SJCRH30 (cell line): ENCODE data around the gene C19orf25. TPM values are rescaled to one million over a fixed set of nuclear protein-coding genes. Genes with fewer than 3 reads are reported as not detected.
A peak's percentile ranks its signal among the peaks of the same experiment; 100 is the strongest.

Experiments
- DNase-seq, 2 experiments: peaks; one replicate each; pipeline ENCODE4 v3.0.0-alpha.2; 2015 to 2020
- H3K27ac ChIP-seq: fragments of 250-450 bp; sonication (Bioruptor Pico); 2 replicates; pipeline ENCODE4 v1.5.1; 2020; ENCODE audit warnings: mild to moderate bottlenecking, moderate library complexity
- H3K27me3 ChIP-seq: fragments of 250-450 bp; sonication (Bioruptor Pico); 2 replicates; pipeline ENCODE4 v1.5.1; 2020; ENCODE audit warnings: mild to moderate bottlenecking, moderate library complexity
- H3K36me3 ChIP-seq: fragments of 250-450 bp; sonication (Bioruptor Pico); 2 replicates; pipeline ENCODE4 v1.5.1; 2020; ENCODE audit warnings: mild to moderate bottlenecking, moderate library complexity
- H3K4me1 ChIP-seq: fragments of 250-450 bp; sonication (Bioruptor Pico); 2 replicates; pipeline ENCODE4 v1.5.1; 2020; ENCODE audit warnings: mild to moderate bottlenecking, moderate library complexity
- H3K4me3 ChIP-seq: fragments of 250-450 bp; sonication (Bioruptor Pico); 2 replicates; pipeline ENCODE4 v1.5.1; 2020; ENCODE audit warnings: mild to moderate bottlenecking, moderate library complexity
- H3K9me3 ChIP-seq: fragments of 250-450 bp; sonication (Bioruptor Pico); replicated peaks from 2 replicates; pipeline ENCODE4 v1.5.1; 2020; ENCODE audit warnings: mild to moderate bottlenecking, moderate library complexity
- total RNA-seq: library from RNA; depleted of rRNA; stranded (reverse); fragments of >200 nt; shearing (Covaris generic); gene quantifications from 2 replicates; pipeline ENCODE4 v1.2.3, GENCODE V29; 2014

Gene C19orf25
- total RNA-seq, 1 experiment from 2014 or later = 26.6 TPM

GRCh38 chr19:1460033-1460995 is 18.7 kb downstream of the C19orf25 start:
- Histone ChIP-seq H3K9me3 (no peaks in the 10 kb centered on the region), H3K27me3 (no peaks in the 10 kb centered on the region), H3K36me3 (no peaks in the 10 kb centered on the region), H3K4me1 (no peaks in the 10 kb centered on the region), H3K27ac (no peak overlapping the region), H3K4me3 (no peak overlapping the region)
- no peak for DNase-seq

GRCh38 chr19:1459479-1459878 is 19.5 kb downstream of the C19orf25 start:
- no peak overlapping the region for H3K4me3 ChIP-seq
- H3K27me3 ChIP-seq = no peaks in the 10 kb centered on the region
- no peaks in the 10 kb centered on the region for H3K4me1 ChIP-seq
- H3K9me3 ChIP-seq = no peaks in the 10 kb centered on the region
- no peak for DNase-seq
- no peak overlapping the region for H3K27ac ChIP-seq
- H3K36me3 ChIP-seq = no peaks in the 10 kb centered on the region

- peaks cover 8% of the 10 kb centered on the region; the same call in 1 of the 2 replicates for H3K4me1 ChIP-seq
- no peak for DNase-seq
- H3K9me3 ChIP-seq = no peaks in the 10 kb centered on the region
- H3K4me3 ChIP-seq = no peak overlapping the region
- H3K27ac ChIP-seq = no peak overlapping the region
- H3K36me3 ChIP-seq = no peaks in the 10 kb centered on the region
- H3K27me3 ChIP-seq = no peaks in the 10 kb centered on the region
Observed at GRCh38 chr19:1457892-1458291, 21.1 kb downstream of the C19orf25 start.

GRCh38 chr19:1457031-1457739 is 21.8 kb downstream of the C19orf25 start:
- Histone ChIP-seq H3K27me3 (no peaks in the 10 kb centered on the region), H3K4me1 (peaks cover 15% of the 10 kb centered on the region; the same call in 1 of the 2 replicates)
- no peak for DNase-seq

GRCh38 chr19:1456121-1456900 is 22.7 kb downstream of the C19orf25 start:
- H3K9me3 ChIP-seq = no peaks in the 10 kb centered on the region
- no peaks in the 10 kb centered on the region for H3K36me3 ChIP-seq
- H3K27me3 ChIP-seq = peaks cover 7% of the 10 kb centered on the region; the same call in 1 of the 2 replicates
- no peak overlapping the region for H3K27ac ChIP-seq
- H3K4me1 ChIP-seq = peaks cover 17% of the 10 kb centered on the region; the same call in 1 of the 2 replicates
- DNase-seq = no peak
- H3K4me3 ChIP-seq = no peak overlapping the region

More at GRCh38 chr19:1457031-1457739, 21.8 kb downstream of the C19orf25 start:
- Histone ChIP-seq H3K36me3 (no peaks in the 10 kb centered on the region), H3K9me3 (no peaks in the 10 kb centered on the region), H3K27ac (no peak overlapping the region), H3K4me3 (no peak overlapping the region)

GRCh38 chr19:1455336-1456120 is 23.5 kb downstream of the C19orf25 start:
- Histone ChIP-seq H3K36me3 (no peaks in the 10 kb centered on the region), H3K9me3 (no peaks in the 10 kb centered on the region), H3K4me1 (peaks cover 17% of the 10 kb centered on the region; the same call in 1 of the 2 replicates), H3K27me3 (peaks cover 14% of the 10 kb centered on the region), H3K27ac (no peak overlapping the region), H3K4me3 (no peak overlapping the region)
- peak; percentile 73 to 78 for DNase-seq

GRCh38 chr19:1455002-1455335 is 24.0 kb downstream of the C19orf25 start:
- no peak for DNase-seq
- Histone ChIP-seq H3K4me3 (no peak overlapping the region), H3K9me3 (no peaks in the 10 kb centered on the region), H3K4me1 (peaks cover 17% of the 10 kb centered on the region; the same call in 1 of the 2 replicates), H3K27me3 (peaks cover 17% of the 10 kb centered on the region), H3K36me3 (no peaks in the 10 kb centered on the region), H3K27ac (no peak overlapping the region)

- Histone ChIP-seq H3K36me3 (no peaks in the 10 kb centered on the region), H3K4me3 (peak overlapping the region; percentile 42), H3K9me3 (no peaks in the 10 kb centered on the region), H3K4me1 (peaks cover 17% of the 10 kb centered on the region; the same call in 1 of the 2 replicates), H3K27me3 (peaks cover 17% of the 10 kb centered on the region), H3K27ac (no peak overlapping the region; the same call in 1 of the 2 replicates)
- peak; percentile 90 to 91 for DNase-seq
Observed at GRCh38 chr19:1453525-1454364, 25.3 kb downstream of the C19orf25 start.

- no peaks in the 10 kb centered on the region for H3K36me3 ChIP-seq
- H3K9me3 ChIP-seq = no peaks in the 10 kb centered on the region
- peaks cover 17% of the 10 kb centered on the region for H3K27me3 ChIP-seq
- H3K4me1 ChIP-seq = peaks cover 17% of the 10 kb centered on the region; the same call in 1 of the 2 replicates
- H3K27ac ChIP-seq = no peak overlapping the region; the same call in 1 of the 2 replicates
- peak; percentile 57 for DNase-seq
- peak overlapping the region; percentile 42 for H3K4me3 ChIP-seq
Observed at GRCh38 chr19:1452802-1453524, 26.1 kb downstream of the C19orf25 start.

- peaks cover 17% of the 10 kb centered on the region; the same call in 1 of the 2 replicates for H3K4me1 ChIP-seq
- H3K27ac ChIP-seq = no peak overlapping the region
- H3K36me3 ChIP-seq = no peaks in the 10 kb centered on the region
- no peaks in the 10 kb centered on the region for H3K9me3 ChIP-seq
- H3K27me3 ChIP-seq = peaks cover 17% of the 10 kb centered on the region
- DNase-seq = no peak
- H3K4me3 ChIP-seq = no peak overlapping the region; the same call in 1 of the 2 replicates
Observed at GRCh38 chr19:1451916-1452801, 26.9 kb downstream of the C19orf25 start.

- Histone ChIP-seq H3K36me3 (no peaks in the 10 kb centered on the region), H3K4me3 (no peak overlapping the region), H3K27ac (no peak overlapping the region), H3K9me3 (no peaks in the 10 kb centered on the region), H3K27me3 (peaks cover 17% of the 10 kb centered on the region), H3K4me1 (peaks cover 17% of the 10 kb centered on the region; the same call in 1 of the 2 replicates)
- no peak for DNase-seq
Observed at GRCh38 chr19:1450735-1451731, 28.0 kb downstream of the C19orf25 start.
